Neural cell (in vitro differentiated cells): ENCODE data around the gene CYB5R3. TPM values are rescaled to one million over a fixed set of nuclear protein-coding genes. Genes with fewer than 3 reads are reported as not detected.

ENCODE experiments used
- H2AFZ ChIP-seq: fragments of 200-600, 300-800 bp; sonication (generic), shearing (Covaris generic); 2 replicates; pipeline ENCODE4 v1.6.0; 2014; ENCODE audit warnings: low read depth, mild to moderate bottlenecking, antibody characterized with exemption, low read length, moderate library complexity
- H3F3A ChIP-seq: fragments of 200-600 bp; shearing (Covaris generic); 2 replicates; pipeline ENCODE4 v1.6.1; 2016; ENCODE audit warnings: mild to moderate bottlenecking, moderate library complexity, mixed read lengths, antibody characterized with exemption, low read length; ENCODE audit not compliant: insufficient read depth, poor library complexity, severe bottlenecking
- H3K27ac ChIP-seq: fragments of 200-600, 300-800 bp; sonication (generic), shearing (Covaris generic); 2 replicates; pipeline ENCODE4 v1.5.1; 2014; ENCODE audit warnings: mild to moderate bottlenecking, low read length, moderate library complexity
- H3K27me3 ChIP-seq: fragments of 300-800, 200-600 bp; sonication (generic), shearing (Covaris generic); 2 replicates; pipeline ENCODE4 v1.6.0; 2014; ENCODE audit warnings: mild to moderate bottlenecking, low read depth, low read length, moderate library complexity; ENCODE audit not compliant: insufficient read depth
- H3K36me3 ChIP-seq: fragments of 300-800, 200-600 bp; sonication (generic), shearing (Covaris generic); 2 replicates; pipeline ENCODE4 v1.5.1; 2014; ENCODE audit warnings: mild to moderate bottlenecking, antibody characterized with exemption, low read length, moderate library complexity; ENCODE audit not compliant: insufficient read depth
- H3K4me2 ChIP-seq: fragments of 300-800, 200-600 bp; sonication (generic), shearing (Covaris generic); 2 replicates; pipeline ENCODE4 v1.6.0; 2014; ENCODE audit warnings: mild to moderate bottlenecking, low read length
- H3K4me3 ChIP-seq: fragments of 300-800, 200-600 bp; sonication (generic), shearing (Covaris generic); 2 replicates; pipeline ENCODE4 v1.5.1; 2014; ENCODE audit warnings: mild to moderate bottlenecking, low read length, moderate library complexity
- H3K79me2 ChIP-seq: fragments of 200-600 bp; shearing (Covaris generic); replicated peaks from 2 replicates; pipeline ENCODE4 v1.6.0; 2014; ENCODE audit warnings: mild to moderate bottlenecking, low read length, moderate library complexity; ENCODE audit not compliant: insufficient read depth
- H3K9ac ChIP-seq: fragments of 300-800, 200-600 bp; sonication (generic), shearing (Covaris generic); 2 replicates; pipeline ENCODE4 v1.6.1; 2016; ENCODE audit warnings: mild to moderate bottlenecking, low read length, mixed read lengths
- H3K9me2 ChIP-seq: fragments of 200-600 bp; shearing (Covaris generic); 2 replicates; pipeline ENCODE4 v1.6.1; 2016; ENCODE audit warnings: mild to moderate bottlenecking, low read length, mixed read lengths; ENCODE audit not compliant: insufficient read depth
- H3K9me3 ChIP-seq: fragments of 200-600, 300-800 bp; sonication (generic), shearing (Covaris generic); 2 replicates; pipeline ENCODE4 v1.6.1; 2016; ENCODE audit warnings: mild to moderate bottlenecking, mixed run types, low read length, moderate library complexity, mixed read lengths
- H4K20me1 ChIP-seq: fragments of 200-600 bp; shearing (Covaris generic); 2 replicates; pipeline ENCODE4 v1.6.1; 2016; ENCODE audit warnings: mild to moderate bottlenecking, mixed run types; ENCODE audit not compliant: insufficient read depth
- CTCF ChIP-seq: fragments of 450-650 bp; IDR thresholded peaks from 2 replicates; pipeline ENCODE4 v1.5.1; 2014; ENCODE audit warnings: antibody characterized with exemption, mild to moderate bottlenecking, moderate library complexity; ENCODE audit not compliant: poor library complexity, severe bottlenecking
- EP300 ChIP-seq: fragments of 450-650 bp; conservative IDR thresholded peaks from 2 replicates; pipeline ENCODE4 v1.6.1; 2014; ENCODE audit warnings: antibody characterized with exemption, mild to moderate bottlenecking, moderate library complexity; ENCODE audit not compliant: poor library complexity, severe bottlenecking
- MXI1 ChIP-seq: fragments of 450-650 bp; conservative IDR thresholded peaks from 2 replicates; pipeline ENCODE4 v1.6.1; 2014; ENCODE audit warnings: antibody characterized with exemption, mild to moderate bottlenecking; ENCODE audit not compliant: poor library complexity, severe bottlenecking
- POLR2AphosphoS5 ChIP-seq: IDR thresholded peaks from 2 replicates; pipeline ENCODE4 v1.6.1; 2012
- REST ChIP-seq: IDR thresholded peaks from 2 replicates; pipeline ENCODE4 v1.6.1; 2012; ENCODE audit warnings: borderline replicate concordance
- SMC3 ChIP-seq: fragments of 450-650 bp; conservative IDR thresholded peaks from 2 replicates; pipeline ENCODE4 v1.6.1; 2014; ENCODE audit warnings: antibody characterized with exemption, mild to moderate bottlenecking, moderate library complexity; ENCODE audit not compliant: poor library complexity
- TAF1 ChIP-seq: IDR thresholded peaks from 2 replicates; pipeline ENCODE4 v1.6.1; 2012; ENCODE audit warnings: low read depth
- polyA plus RNA-seq: library from polyadenylated mRNA; depleted of rRNA; stranded (reverse); fragments of >200 nt; gene quantifications from 2 replicates; pipeline ENCODE4 v1.2.3, GENCODE V29; 2014

Gene CYB5R3
- polyA plus RNA-seq, 1 donor from 2014 or later, result 20.2 TPM

- H3K36me3 ChIP-seq, result no peaks in the 10 kb centered on the region
- no peaks in the 10 kb centered on the region for H3K9me3 ChIP-seq
- no peaks in the 10 kb centered on the region for H3F3A ChIP-seq
- H4K20me1 ChIP-seq, result no peaks in the 10 kb centered on the region
- no peak overlapping the region for H3K9ac ChIP-seq
- TF ChIP-seq EP300 (no peak), REST (no peak), TAF1 (no peak)
- H3K9me2 ChIP-seq, result no peaks in the 10 kb centered on the region
- no peaks in the 10 kb centered on the region for H3K27me3 ChIP-seq
- no peak overlapping the region for H3K27ac ChIP-seq
- H3K4me3 ChIP-seq, result no peak overlapping the region
- peaks cover 19% of the 10 kb centered on the region for H3K79me2 ChIP-seq
- H2AFZ ChIP-seq, result no peak overlapping the region
- H3K4me2 ChIP-seq, result no peak overlapping the region
Measured at GRCh38 chr22:42651134-42651533, 1.9 kb upstream of the CYB5R3 start.

GRCh38 chr22:42648368-42649245 is 585 bp downstream of the CYB5R3 start:
- Histone ChIP-seq H3K27me3 (no peaks in the 10 kb centered on the region), H3K4me2 (peak overlapping the region; percentile 95), H3K27ac (peak overlapping the region; percentile 74), H3K9me2 (no peaks in the 10 kb centered on the region), H3K79me2 (peaks cover 24% of the 10 kb centered on the region), H4K20me1 (no peaks in the 10 kb centered on the region), H3F3A (no peaks in the 10 kb centered on the region), H2AFZ (peak overlapping the region; percentile 97), H3K9me3 (no peaks in the 10 kb centered on the region), H3K4me3 (peak overlapping the region; percentile 92), H3K9ac (peak overlapping the region; percentile 96), H3K36me3 (no peaks in the 10 kb centered on the region)
- TF ChIP-seq REST, result peak; percentile 58
- no peak for TF ChIP-seq SMC3
- no peak for TF ChIP-seq CTCF
- TF ChIP-seq POLR2AphosphoS5, result peak; percentile 73
- peak; percentile 69 for TF ChIP-seq MXI1
- peak; percentile 30 for TF ChIP-seq EP300
